AG04449 (cell line): ENCODE results near the gene RPS3A.

Source experiments
- CTCF ChIA-PET: fragments of 350-600 bp; formaldehyde crosslinking; extraction: SDS; loops from one replicate; lab custom pipeline; 2021; ENCODE audit warnings: antibody characterized with exemption; lab: Yijun Ruan, JAX
- POLR2A ChIA-PET: fragments of 400-600, 350-600 bp; formaldehyde crosslinking; extraction: SDS; loops from one replicate; lab custom pipeline; 2020; ENCODE audit warnings: antibody characterized with exemption, inconsistent platforms; lab: Yijun Ruan, JAX
- DNase-seq: peaks from one replicate; pipeline ENCODE4 v3.0.0-alpha.2; 2010; ENCODE audit warnings: low read depth, low spot score
- H3K4me3 ChIP-seq: 2 replicates; pipeline ENCODE4 v1.5.1; 2011; ENCODE audit warnings: low read depth, mild to moderate bottlenecking, control low read depth, low read length
- CTCF ChIP-seq: IDR thresholded peaks from one replicate; pipeline ENCODE4 v1.5.1; 2011; ENCODE audit warnings: mild to moderate bottlenecking, moderate library complexity, low read length, control low read depth, inconsistent platforms; ENCODE audit not compliant: insufficient read depth; ENCODE audit errors: missing control alignments

RPS3A gene

GRCh38 chr4:151097759-151098158 lies 1.7 kb upstream of the RPS3A start:
- CTCF ChIA-PET: interaction anchor here (1.2 kb wide), 1 partner anchor 12 kb away, joined by 5 read pairs; no protein-coding TSS in a partner anchor
- POLR2A ChIA-PET: no interaction called here
- H3K4me3 ChIP-seq: no peak overlapping the region

GRCh38 chr4:151098979-151099228 lies 524 bp upstream of the RPS3A start:
- no peak for DNase-seq
- POLR2A ChIA-PET: no interaction called here
- CTCF ChIA-PET: interaction anchor here (0.7 to 1.4 kb wide), 11 partner anchors 9 to 273 kb away, joined by 3 to 10 read pairs (median 4); no protein-coding TSS in a partner anchor
- TF ChIP-seq CTCF: no peak
- H3K4me3 ChIP-seq: peak overlapping the region; percentile 55

More at GRCh38 chr4:151097759-151098158, 1.7 kb upstream of the RPS3A start:
- DNase-seq: no peak
- TF ChIP-seq CTCF: no peak

GRCh38 chr4:151099976-151100417 lies 569 bp downstream of the RPS3A start:
- POLR2A ChIA-PET: interaction anchor here (0.6 to 1.3 kb wide), 3 partner anchors 12 to 1253 kb away, joined by 3 read pairs; no protein-coding TSS in a partner anchor
- no peak for DNase-seq
- CTCF ChIA-PET: interaction anchor here (0.7 to 1.4 kb wide), 6 partner anchors 10 to 222 kb away, joined by 3 to 6 read pairs (median 4); no protein-coding TSS in a partner anchor

GRCh38 chr4:151100531-151100930 lies 1.1 kb downstream of the RPS3A start:
- TF ChIP-seq CTCF: no peak
- POLR2A ChIA-PET: interaction anchor here (1.1 to 1.3 kb wide), 2 partner anchors 224 to 1252 kb away, joined by 3 read pairs; no protein-coding TSS in a partner anchor
- H3K4me3 ChIP-seq: peak overlapping the region; percentile 99
- CTCF ChIA-PET: interaction anchor here (0.7 to 1.4 kb wide), 5 partner anchors 9 to 28 kb away, joined by 3 to 6 read pairs (median 4); no protein-coding TSS in a partner anchor
- no peak for DNase-seq

More at GRCh38 chr4:151099976-151100417, 569 bp downstream of the RPS3A start:
- no peak for TF ChIP-seq CTCF
- H3K4me3 ChIP-seq: peak overlapping the region; percentile 99

GRCh38 chr4:151103758-151104157 lies 4.3 kb downstream of the RPS3A start:
- ChIA-PET CTCF (interaction anchor here (0.9 to 2.3 kb wide), 2 partner anchors 10 to 13 kb away, joined by 3 to 12 read pairs; no protein-coding TSS in a partner anchor), POLR2A (no interaction called here)
- DNase-seq: no peak
- no peak for TF ChIP-seq CTCF
- H3K4me3 ChIP-seq: no peak overlapping the region

- H3K4me3 ChIP-seq: no peak overlapping the region
- CTCF ChIA-PET: interaction anchor here (2.3 kb wide), 1 partner anchor 12 kb away, joined by 12 read pairs; no protein-coding TSS in a partner anchor
- TF ChIP-seq CTCF: no peak
- POLR2A ChIA-PET: no interaction called here
- no peak for DNase-seq
These were observed 5.2 kb downstream of the RPS3A start for GRCh38 chr4:151104621-151105020.
